ENCODE measurements around the gene ALK. TPM values are rescaled to one million over a fixed set of nuclear protein-coding genes. Genes with fewer than 3 reads are reported as not detected.
A peak's percentile ranks its signal among the peaks of the same experiment; 100 is the strongest.

ALK gene
- total RNA-seq, 2 donors from 2014 or later, result under 0.01 to 0.26 TPM

GRCh38 chr2:29253026-29253425 is 668.4 kb downstream of the ALK start:
- intact Hi-C loops (cut with DNase I), result no loop called here
- Histone ChIP-seq H3K27ac (no peak overlapping the region), H3K27me3 (no peaks in the 10 kb centered on the region), H3K4me1 (peaks cover 12% of the 10 kb centered on the region), H3K4me3 (no peak overlapping the region), H3K36me3 (replicated peaks in 1 of 2; ENCODE audit: insufficient read depth in 1 of 2, low read depth in 2 of 2) (no peaks in the 10 kb centered on the region), H3K9me3 (no peaks in the 10 kb centered on the region)
- peak in 2 of 4 donors; percentile 7 to 37 for DNase-seq
- TF ChIP-seq CTCF (IDR thresholded peaks at IDR 0.05) (no peak), POLR2A (IDR thresholded peaks at IDR 0.05) (no peak)
- WGBS, 2 donors, result 43 to 50% methylated on average over 3 of the region's 3 CpGs
- ATAC-seq, result peak; percentile 47

- no peak for ATAC-seq
- Histone ChIP-seq H3K4me1 (peaks cover 12% of the 10 kb centered on the region), H3K4me3 (no peak overlapping the region), H3K27ac (no peak overlapping the region), H3K9me3 (no peaks in the 10 kb centered on the region), H3K36me3 (replicated peaks in 1 of 2; ENCODE audit: insufficient read depth in 1 of 2, low read depth in 2 of 2) (no peaks in the 10 kb centered on the region), H3K27me3 (no peaks in the 10 kb centered on the region)
- 91 to 92% methylated on average over 5 of the region's 5 CpGs for WGBS, 2 donors
- no peak for DNase-seq
- TF ChIP-seq POLR2A (IDR thresholded peaks at IDR 0.05) (no peak), CTCF (IDR thresholded peaks at IDR 0.05) (no peak)
- intact Hi-C loops (cut with DNase I), result no loop called here
Observed at GRCh38 chr2:29251406-29251805, 670.0 kb downstream of the ALK start.

GRCh38 chr2:29250977-29251376 is 670.4 kb downstream of the ALK start:
- H3K9me3 ChIP-seq, result no peaks in the 10 kb centered on the region
- no peaks in the 10 kb centered on the region for H3K27me3 ChIP-seq
- H3K4me1 ChIP-seq, result peaks cover 12% of the 10 kb centered on the region
- no peak for TF ChIP-seq POLR2A (IDR thresholded peaks at IDR 0.05)
- no peak for TF ChIP-seq CTCF (IDR thresholded peaks at IDR 0.05)
- 93 to 100% methylated on average over 1 to 7 of the region's 7 CpGs for WGBS, 2 donors
- H3K4me3 ChIP-seq, result no peak overlapping the region
- H3K27ac ChIP-seq, result no peak overlapping the region
- ATAC-seq, result no peak
- H3K36me3 ChIP-seq (replicated peaks in 1 of 2; ENCODE audit: insufficient read depth in 1 of 2, low read depth in 2 of 2), result no peaks in the 10 kb centered on the region
- DNase-seq, result no peak
- intact Hi-C loops (cut with DNase I), result no loop called here

GRCh38 chr2:29249666-29250253 is 671.6 kb downstream of the ALK start:
- no peak for DNase-seq
- intact Hi-C loops (cut with DNase I), result no loop called here
- Histone ChIP-seq H3K4me1 (peaks cover 12% of the 10 kb centered on the region), H3K9me3 (no peaks in the 10 kb centered on the region), H3K4me3 (no peak overlapping the region), H3K27ac (no peak overlapping the region), H3K27me3 (no peaks in the 10 kb centered on the region), H3K36me3 (replicated peaks in 1 of 2; ENCODE audit: insufficient read depth in 1 of 2, low read depth in 2 of 2) (no peaks in the 10 kb centered on the region)
- ATAC-seq, result no peak
- WGBS, 2 donors, result 53 to 65% methylated on average over 11 of the region's 11 CpGs
- no peak for TF ChIP-seq CTCF (IDR thresholded peaks at IDR 0.05)
- no peak for TF ChIP-seq POLR2A (IDR thresholded peaks at IDR 0.05)

- Histone ChIP-seq H3K4me3 (no peak overlapping the region), H3K4me1 (no peaks in the 10 kb centered on the region), H3K27me3 (no peaks in the 10 kb centered on the region), H3K36me3 (replicated peaks in 1 of 2; ENCODE audit: insufficient read depth in 1 of 2, low read depth in 2 of 2) (no peaks in the 10 kb centered on the region), H3K9me3 (no peaks in the 10 kb centered on the region), H3K27ac (no peak overlapping the region)
- intact Hi-C loops (cut with DNase I), result no loop called here
- no peak for DNase-seq
- TF ChIP-seq POLR2A (IDR thresholded peaks at IDR 0.05), result no peak
- TF ChIP-seq CTCF (IDR thresholded peaks at IDR 0.05), result no peak
- ATAC-seq, result no peak
- WGBS, 2 donors, result 83 to 84% methylated on average over 7 of the region's 7 CpGs
Observed at GRCh38 chr2:29247336-29247914, 674.0 kb downstream of the ALK start.
